ENCODE measurements around the gene CPLX1.

CPLX1 gene

GRCh38 chr4:825971-826330, at the start of gene CPLX1:
Gene CPLX1, minus strand, starts transcription at chr4:826129. Its CDS starts 1,607 bp downstream, at chr4:824522.
- peaks cover 0 to 9% (median 3%) of the 10 kb centered on the region in 5 donors for H3K4me1 ChIP-seq (ENCODE audit: control insufficient read depth in 5 of 5, insufficient read depth in 5 of 5, low read length in 5 of 5)
- H3K27ac ChIP-seq (ENCODE audit: low read depth, low read length), result no peak within 1 kb of the TSS
- no peaks in the 10 kb centered on the region for H3K36me3 ChIP-seq (ENCODE audit: control insufficient read depth in 5 of 5, insufficient read depth in 5 of 5, low read length in 5 of 5)
- H3K9me3 ChIP-seq (ENCODE audit: control insufficient read depth in 5 of 5, low read length in 5 of 5), result no peaks in the 10 kb centered on the region
- peaks cover 42 to 76% (median 68%) of the 10 kb centered on the region in 5 donors for H3K27me3 ChIP-seq (ENCODE audit: control insufficient read depth in 5 of 5, insufficient read depth in 4 of 5, low read length in 5 of 5)
- peak within 1 kb of the TSS in 1 of 5 donors; percentile 26 for H3K4me3 ChIP-seq (ENCODE audit: low read depth in 1 of 5, low read length in 5 of 5)
- no peak within 1 kb of the TSS for H3K9ac ChIP-seq (ENCODE audit: low read length in 5 of 5)

- H3K9ac ChIP-seq (ENCODE audit: low read length in 5 of 5), result no peak overlapping the region
- H3K36me3 ChIP-seq (ENCODE audit: control insufficient read depth in 5 of 5, insufficient read depth in 5 of 5, low read length in 5 of 5), result peaks cover 2 to 96% (median 77%) of the 10 kb centered on the region in 5 donors
- peaks cover 2 to 14% (median 11%) of the 10 kb centered on the region in 5 donors for H3K4me1 ChIP-seq (ENCODE audit: control insufficient read depth in 5 of 5, insufficient read depth in 5 of 5, low read length in 5 of 5)
Observed at GRCh38 chr4:874971-875817, 49.3 kb upstream of the CPLX1 start.

GRCh38 chr4:874056-874455, 48.1 kb upstream of the CPLX1 start:
- no peak overlapping the region for H3K4me3 ChIP-seq (ENCODE audit: low read depth in 1 of 5, low read length in 5 of 5)
- no peak overlapping the region for H3K27ac ChIP-seq (ENCODE audit: low read depth, low read length)
- no peaks in the 10 kb centered on the region for H3K9me3 ChIP-seq (ENCODE audit: control insufficient read depth in 5 of 5, low read length in 5 of 5)
- no peak overlapping the region for H3K9ac ChIP-seq (ENCODE audit: low read length in 5 of 5)
- H3K27me3 ChIP-seq (ENCODE audit: control insufficient read depth in 5 of 5, insufficient read depth in 4 of 5, low read length in 5 of 5), result no peaks in the 10 kb centered on the region
- peaks cover 0 to 96% (median 77%) of the 10 kb centered on the region in 5 donors for H3K36me3 ChIP-seq (ENCODE audit: control insufficient read depth in 5 of 5, insufficient read depth in 5 of 5, low read length in 5 of 5)
- peaks cover 2 to 14% (median 11%) of the 10 kb centered on the region in 5 donors for H3K4me1 ChIP-seq (ENCODE audit: control insufficient read depth in 5 of 5, insufficient read depth in 5 of 5, low read length in 5 of 5)

More at GRCh38 chr4:874971-875817, 49.3 kb upstream of the CPLX1 start:
- Histone ChIP-seq H3K9me3 (ENCODE audit: control insufficient read depth in 5 of 5, low read length in 5 of 5) (no peaks in the 10 kb centered on the region), H3K4me3 (ENCODE audit: low read depth in 1 of 5, low read length in 5 of 5) (no peak overlapping the region), H3K27ac (ENCODE audit: low read depth, low read length) (no peak overlapping the region), H3K27me3 (ENCODE audit: control insufficient read depth in 5 of 5, insufficient read depth in 4 of 5, low read length in 5 of 5) (no peaks in the 10 kb centered on the region)

GRCh38 chr4:872241-872981, 46.5 kb upstream of the CPLX1 start:
- Histone ChIP-seq H3K4me3 (ENCODE audit: low read depth in 1 of 5, low read length in 5 of 5) (peak overlapping the region in 1 of 5 donors; percentile 11), H3K4me1 (ENCODE audit: control insufficient read depth in 5 of 5, insufficient read depth in 5 of 5, low read length in 5 of 5) (peaks cover 0 to 14% (median 11%) of the 10 kb centered on the region in 5 donors), H3K36me3 (ENCODE audit: control insufficient read depth in 5 of 5, insufficient read depth in 5 of 5, low read length in 5 of 5) (peaks cover 0 to 97% (median 79%) of the 10 kb centered on the region in 5 donors)

GRCh38 chr4:871484-871883, 45.6 kb upstream of the CPLX1 start:
- no peak overlapping the region for H3K4me3 ChIP-seq (ENCODE audit: low read depth in 1 of 5, low read length in 5 of 5)
- no peak overlapping the region for H3K27ac ChIP-seq (ENCODE audit: low read depth, low read length)
- no peak overlapping the region for H3K9ac ChIP-seq (ENCODE audit: low read length in 5 of 5)
- H3K36me3 ChIP-seq (ENCODE audit: control insufficient read depth in 5 of 5, insufficient read depth in 5 of 5, low read length in 5 of 5), result peaks cover 0 to 97% (median 80%) of the 10 kb centered on the region in 5 donors
- no peaks in the 10 kb centered on the region for H3K9me3 ChIP-seq (ENCODE audit: control insufficient read depth in 5 of 5, low read length in 5 of 5)
- no peaks in the 10 kb centered on the region for H3K27me3 ChIP-seq (ENCODE audit: control insufficient read depth in 5 of 5, insufficient read depth in 4 of 5, low read length in 5 of 5)
- H3K4me1 ChIP-seq (ENCODE audit: control insufficient read depth in 5 of 5, insufficient read depth in 5 of 5, low read length in 5 of 5), result peaks cover 0 to 14% (median 11%) of the 10 kb centered on the region in 5 donors

More at GRCh38 chr4:872241-872981, 46.5 kb upstream of the CPLX1 start:
- Histone ChIP-seq H3K27me3 (ENCODE audit: control insufficient read depth in 5 of 5, insufficient read depth in 4 of 5, low read length in 5 of 5) (no peaks in the 10 kb centered on the region), H3K27ac (ENCODE audit: low read depth, low read length) (no peak overlapping the region), H3K9ac (ENCODE audit: low read length in 5 of 5) (no peak overlapping the region), H3K9me3 (ENCODE audit: control insufficient read depth in 5 of 5, low read length in 5 of 5) (no peaks in the 10 kb centered on the region)

- H3K27me3 ChIP-seq (ENCODE audit: control insufficient read depth in 5 of 5, insufficient read depth in 4 of 5, low read length in 5 of 5), result no peaks in the 10 kb centered on the region
- H3K27ac ChIP-seq (ENCODE audit: low read depth, low read length), result no peak overlapping the region
- no peaks in the 10 kb centered on the region for H3K9me3 ChIP-seq (ENCODE audit: control insufficient read depth in 5 of 5, low read length in 5 of 5)
- no peak overlapping the region for H3K4me3 ChIP-seq (ENCODE audit: low read depth in 1 of 5, low read length in 5 of 5)
- H3K36me3 ChIP-seq (ENCODE audit: control insufficient read depth in 5 of 5, insufficient read depth in 5 of 5, low read length in 5 of 5), result peaks cover 0 to 97% (median 80%) of the 10 kb centered on the region in 5 donors
- no peak overlapping the region for H3K9ac ChIP-seq (ENCODE audit: low read length in 5 of 5)
- peaks cover 0 to 14% (median 11%) of the 10 kb centered on the region in 5 donors for H3K4me1 ChIP-seq (ENCODE audit: control insufficient read depth in 5 of 5, insufficient read depth in 5 of 5, low read length in 5 of 5)
Observed at GRCh38 chr4:870951-871350, 45.0 kb upstream of the CPLX1 start.

- peaks cover 0 to 14% (median 11%) of the 10 kb centered on the region in 5 donors for H3K4me1 ChIP-seq (ENCODE audit: control insufficient read depth in 5 of 5, insufficient read depth in 5 of 5, low read length in 5 of 5)
- peaks cover 0 to 97% (median 84%) of the 10 kb centered on the region in 5 donors for H3K36me3 ChIP-seq (ENCODE audit: control insufficient read depth in 5 of 5, insufficient read depth in 5 of 5, low read length in 5 of 5)
- no peak overlapping the region for H3K9ac ChIP-seq (ENCODE audit: low read length in 5 of 5)
- H3K27me3 ChIP-seq (ENCODE audit: control insufficient read depth in 5 of 5, insufficient read depth in 4 of 5, low read length in 5 of 5), result no peaks in the 10 kb centered on the region
- H3K4me3 ChIP-seq (ENCODE audit: low read depth in 1 of 5, low read length in 5 of 5), result no peak overlapping the region
- no peak overlapping the region for H3K27ac ChIP-seq (ENCODE audit: low read depth, low read length)
- H3K9me3 ChIP-seq (ENCODE audit: control insufficient read depth in 5 of 5, low read length in 5 of 5), result no peaks in the 10 kb centered on the region
Observed at GRCh38 chr4:869776-870175, 43.8 kb upstream of the CPLX1 start.

GRCh38 chr4:868421-868820, 42.5 kb upstream of the CPLX1 start:
- Histone ChIP-seq H3K4me1 (ENCODE audit: control insufficient read depth in 5 of 5, insufficient read depth in 5 of 5, low read length in 5 of 5) (peaks cover 0 to 13% (median 7%) of the 10 kb centered on the region in 5 donors), H3K9me3 (ENCODE audit: control insufficient read depth in 5 of 5, low read length in 5 of 5) (no peaks in the 10 kb centered on the region), H3K27me3 (ENCODE audit: control insufficient read depth in 5 of 5, insufficient read depth in 4 of 5, low read length in 5 of 5) (no peaks in the 10 kb centered on the region), H3K36me3 (ENCODE audit: control insufficient read depth in 5 of 5, insufficient read depth in 5 of 5, low read length in 5 of 5) (peaks cover 0 to 97% (median 86%) of the 10 kb centered on the region in 5 donors), H3K27ac (ENCODE audit: low read depth, low read length) (no peak overlapping the region), H3K4me3 (ENCODE audit: low read depth in 1 of 5, low read length in 5 of 5) (no peak overlapping the region), H3K9ac (ENCODE audit: low read length in 5 of 5) (no peak overlapping the region)

GRCh38 chr4:867526-868250, 41.8 kb upstream of the CPLX1 start:
- Histone ChIP-seq H3K9me3 (ENCODE audit: control insufficient read depth in 5 of 5, low read length in 5 of 5) (no peaks in the 10 kb centered on the region), H3K27me3 (ENCODE audit: control insufficient read depth in 5 of 5, insufficient read depth in 4 of 5, low read length in 5 of 5) (no peaks in the 10 kb centered on the region), H3K27ac (ENCODE audit: low read depth, low read length) (no peak overlapping the region), H3K36me3 (ENCODE audit: control insufficient read depth in 5 of 5, insufficient read depth in 5 of 5, low read length in 5 of 5) (peaks cover 6 to 99% (median 86%) of the 10 kb centered on the region in 5 donors), H3K4me3 (ENCODE audit: low read depth in 1 of 5, low read length in 5 of 5) (no peak overlapping the region), H3K4me1 (ENCODE audit: control insufficient read depth in 5 of 5, insufficient read depth in 5 of 5, low read length in 5 of 5) (peaks cover 0 to 9% (median under 1%) of the 10 kb centered on the region in 5 donors), H3K9ac (ENCODE audit: low read length in 5 of 5) (no peak overlapping the region)
